Measurements from ENCODE around the gene CDC27.
"Not testable (repeated sequence)": the region's sequence is repeated elsewhere in the genome, so short reads cannot be mapped to it uniquely, and the experiment has no call there.

Gene CDC27

GRCh38 chr17:47120521-47121095, 68.5 kb downstream of the CDC27 start:
- DNase-seq = no peak

GRCh38 chr17:47119746-47120520, 69.2 kb downstream of the CDC27 start:
- DNase-seq = no peak

GRCh38 chr17:47117386-47117785, 71.7 kb downstream of the CDC27 start:
- no peak for DNase-seq

- no peak for DNase-seq
These were observed 83.0 kb downstream of the CDC27 start for GRCh38 chr17:47106130-47106529.

GRCh38 chr17:47105246-47105645, 83.8 kb downstream of the CDC27 start:
- not testable (repeated sequence) for DNase-seq

- no peak for DNase-seq
These were observed 86.2 kb downstream of the CDC27 start for GRCh38 chr17:47102914-47103313.

GRCh38 chr17:47099987-47100711, 88.9 kb downstream of the CDC27 start:
- peak; percentile 85 to 91 for DNase-seq

- DNase-seq = no peak
These were observed 89.6 kb downstream of the CDC27 start for GRCh38 chr17:47099451-47099986.

- no peak for DNase-seq
These were observed 92.8 kb downstream of the CDC27 start for GRCh38 chr17:47096343-47096742.

GRCh38 chr17:47095268-47095667, 93.8 kb downstream of the CDC27 start:
- no peak for DNase-seq

GRCh38 chr17:47087093-47087492, 102.0 kb downstream of the CDC27 start:
- no peak for DNase-seq

GRCh38 chr17:47085736-47086135, 103.4 kb downstream of the CDC27 start:
- no peak for DNase-seq

- DNase-seq = no peak
These were observed 110.3 kb downstream of the CDC27 start for GRCh38 chr17:47078801-47079200.

- DNase-seq = no peak
These were observed 111.5 kb downstream of the CDC27 start for GRCh38 chr17:47077576-47077975.

- DNase-seq = no peak
These were observed 112.9 kb downstream of the CDC27 start for GRCh38 chr17:47076171-47076570.

GRCh38 chr17:47074361-47074760, 114.7 kb downstream of the CDC27 start:
- not testable (repeated sequence) for DNase-seq

GRCh38 chr17:47073629-47074028, 115.5 kb downstream of the CDC27 start:
- DNase-seq = not testable (repeated sequence)

GRCh38 chr17:47072886-47073285, 116.2 kb downstream of the CDC27 start:
- no peak for DNase-seq

- DNase-seq = not testable (repeated sequence)
These were observed 117.9 kb downstream of the CDC27 start for GRCh38 chr17:47071171-47071570.

- not testable (repeated sequence) for DNase-seq
These were observed 118.8 kb downstream of the CDC27 start for GRCh38 chr17:47070266-47070665.

All from NCI-H1930 (cell line).